SIG-M5 treated with dmso at 0.1 percent for 504 hours (cell line): ENCODE results near the gene SNX7.

Source experiments
- DNase-seq: peaks from one replicate; lab custom pipeline; 2025; ENCODE audit not compliant: unreplicated experiment; lab: John Stamatoyannopoulos, UW

The SNX7 gene

GRCh38 chr1:98763488-98764150 is 102.1 kb downstream of the SNX7 start:
- DNase-seq = no peak

DNA sequence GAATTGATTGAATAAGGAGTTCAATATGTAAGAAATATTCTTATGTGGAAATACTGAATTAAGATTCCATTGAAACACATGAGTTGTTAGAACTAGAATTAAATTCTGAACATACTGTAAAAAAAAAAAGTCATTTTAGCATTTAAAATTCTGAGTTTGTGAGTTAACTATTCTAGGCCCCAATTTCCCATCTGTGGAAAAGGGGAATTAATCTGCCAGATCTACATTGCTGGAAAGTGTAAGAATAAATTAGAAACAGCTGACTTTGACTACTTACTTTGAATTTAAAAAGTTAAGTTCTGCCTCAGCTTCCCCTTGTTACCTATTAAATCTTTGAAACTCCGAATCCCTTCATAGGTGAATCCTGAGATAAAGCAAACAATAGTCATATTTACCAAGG is 103.0 kb downstream of the SNX7 start:
- DNase-seq = no peak

DNA sequence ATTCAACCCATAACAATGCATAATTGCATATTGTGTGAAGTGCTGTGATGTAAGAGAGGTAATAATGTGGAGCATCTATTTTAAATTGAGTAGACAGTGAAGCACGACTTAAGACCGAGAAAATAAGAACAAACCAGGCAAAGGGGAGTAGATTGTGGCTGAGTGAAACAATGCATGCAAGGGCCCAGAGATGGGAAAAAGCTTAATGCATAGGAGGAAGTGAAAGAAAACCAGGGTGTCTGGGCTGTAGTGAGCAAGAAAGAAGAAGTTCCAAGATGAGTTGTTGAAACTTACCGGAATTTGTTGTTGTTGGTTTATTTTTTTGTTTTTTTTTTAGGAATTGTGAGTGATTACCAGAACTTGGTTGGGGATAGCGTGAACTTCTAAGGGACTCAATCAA is 104.7 kb downstream of the SNX7 start:
- DNase-seq = peak; percentile 64

GRCh38 chr1:98769162-98769561 is 107.6 kb downstream of the SNX7 start:
- DNase-seq = no peak

DNA sequence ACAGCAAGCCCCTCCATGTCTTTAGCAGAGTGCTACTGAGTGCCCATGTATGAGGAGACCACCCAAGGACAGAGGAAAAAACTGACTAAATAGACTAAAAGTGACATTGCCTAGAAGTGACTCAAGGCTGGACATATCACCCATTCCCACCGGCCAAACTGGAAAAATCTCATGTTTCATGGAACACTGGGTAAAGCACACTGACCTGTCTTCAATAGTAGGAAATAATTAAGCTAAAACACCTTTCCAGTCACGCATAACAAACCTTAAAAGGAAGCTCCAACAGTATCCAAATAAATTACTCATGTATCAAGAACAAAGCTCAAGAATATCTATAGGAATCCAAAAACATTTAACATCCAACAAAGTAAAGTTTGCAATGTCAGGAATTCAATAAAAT is 120.4 kb downstream of the SNX7 start:
- DNase-seq = no peak

DNA sequence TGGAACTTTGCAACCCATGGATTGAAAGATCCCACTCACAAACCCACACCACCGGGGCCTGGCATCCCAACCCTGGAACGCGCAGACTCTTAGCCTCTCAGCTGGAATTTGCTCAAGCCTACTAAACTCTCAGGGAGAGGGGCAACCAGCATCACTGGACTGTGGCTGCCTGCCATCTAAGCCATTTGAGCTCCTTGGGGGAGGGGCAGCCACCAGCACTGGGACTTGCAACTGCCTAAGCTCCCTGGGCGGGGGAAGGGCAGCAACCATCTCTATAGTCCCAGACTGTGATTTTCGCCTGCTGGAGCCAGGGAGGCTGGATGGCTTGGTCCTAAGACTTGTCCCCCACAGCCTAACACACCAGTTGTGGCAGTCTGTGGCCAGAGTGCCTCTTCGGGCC is 122.3 kb downstream of the SNX7 start:
- DNase-seq = no peak

DNA sequence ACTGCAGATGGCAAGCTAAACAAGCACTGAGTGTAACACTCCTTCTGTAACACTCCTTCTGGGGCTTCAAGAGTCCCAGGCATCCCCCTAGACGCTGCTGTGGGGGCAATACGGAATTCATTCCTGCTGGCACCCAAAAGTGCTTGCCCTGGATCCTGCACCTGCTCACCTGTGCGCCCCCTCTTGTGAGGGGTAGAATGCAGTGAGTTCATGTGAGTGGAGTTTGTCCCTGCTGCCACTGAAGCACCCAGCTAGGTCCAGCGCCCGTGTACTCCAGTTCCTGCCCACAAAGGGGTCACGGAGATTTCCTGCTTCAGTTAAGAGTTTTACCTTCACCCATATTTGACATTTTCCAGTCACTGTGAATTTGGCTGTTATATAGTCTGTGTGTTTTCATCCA is 130.0 kb downstream of the SNX7 start:
- no peak for DNase-seq

DNA sequence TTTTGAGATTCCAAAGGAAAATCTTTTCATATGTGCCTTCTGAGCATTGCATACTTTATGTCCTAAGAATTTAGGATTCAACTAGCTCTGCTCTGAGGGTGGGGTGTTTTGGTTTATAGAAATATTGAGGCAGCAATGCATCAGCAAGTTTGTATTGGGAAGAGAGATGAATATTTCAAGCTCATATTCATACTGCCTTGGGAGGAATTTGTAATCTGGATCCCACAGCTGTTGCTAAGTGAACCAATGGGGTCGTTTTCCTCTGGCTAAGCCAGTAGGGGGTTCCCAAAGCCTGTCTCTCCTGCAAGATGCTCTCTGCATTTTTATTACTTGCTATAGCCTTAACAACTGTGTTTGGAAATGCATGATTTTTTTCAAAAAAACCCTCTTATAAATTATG is 130.6 kb downstream of the SNX7 start:
- no peak for DNase-seq

DNA sequence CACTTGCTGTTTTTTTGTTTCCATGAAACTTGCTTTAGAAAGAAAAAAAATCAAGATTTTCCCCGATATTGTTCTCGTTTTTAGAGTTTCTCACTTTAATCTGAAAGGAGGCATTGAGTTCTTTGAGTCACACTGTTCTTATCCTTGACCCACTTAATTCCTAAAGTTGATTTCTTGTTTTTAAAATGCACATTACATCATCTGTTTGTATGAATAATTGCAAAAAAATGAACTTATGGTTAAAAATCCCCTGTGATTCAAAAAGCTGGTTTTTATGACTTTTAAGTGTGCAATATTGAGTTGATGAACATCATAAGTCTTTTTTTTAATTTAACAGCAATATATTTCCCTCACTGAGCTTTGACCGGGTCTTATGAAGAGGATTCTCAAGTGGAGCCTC is 131.6 kb downstream of the SNX7 start:
- no peak for DNase-seq

DNA sequence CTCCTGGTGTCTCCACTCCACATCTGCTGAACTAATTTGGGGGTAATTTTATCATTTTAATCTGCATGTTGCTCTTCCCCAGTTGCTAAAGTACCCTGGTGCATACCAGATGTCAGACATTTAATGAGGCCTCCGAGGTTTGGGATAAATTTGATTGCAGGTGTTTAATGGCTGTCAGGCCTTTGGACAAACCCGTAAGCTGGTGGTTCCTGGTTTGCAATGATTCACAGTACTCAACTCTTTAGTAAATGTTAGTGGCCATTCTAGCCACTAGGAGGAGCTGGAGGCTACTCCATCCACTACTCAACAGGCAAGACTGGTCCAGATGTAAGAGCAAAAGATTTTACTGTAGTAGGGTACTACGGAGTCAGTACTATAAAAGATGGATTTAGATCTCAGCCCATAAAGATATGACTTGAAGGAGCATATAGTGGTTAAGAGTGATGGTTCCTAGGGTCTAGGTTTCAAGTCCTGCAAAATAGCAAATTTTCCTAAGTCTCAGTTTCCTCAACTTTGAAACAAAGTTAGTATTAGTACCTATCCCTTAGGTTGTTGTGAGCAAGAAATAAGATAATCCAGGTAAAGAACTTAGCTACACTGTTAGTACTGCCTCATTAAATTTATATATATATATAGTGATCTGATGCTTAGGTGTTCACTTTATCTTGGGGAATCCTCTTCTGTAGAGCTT is 132.8 kb downstream of the SNX7 start:
- DNase-seq = peak; percentile 61

GRCh38 chr1:98796049-98796448 is 134.5 kb downstream of the SNX7 start:
- DNase-seq = no peak

DNA sequence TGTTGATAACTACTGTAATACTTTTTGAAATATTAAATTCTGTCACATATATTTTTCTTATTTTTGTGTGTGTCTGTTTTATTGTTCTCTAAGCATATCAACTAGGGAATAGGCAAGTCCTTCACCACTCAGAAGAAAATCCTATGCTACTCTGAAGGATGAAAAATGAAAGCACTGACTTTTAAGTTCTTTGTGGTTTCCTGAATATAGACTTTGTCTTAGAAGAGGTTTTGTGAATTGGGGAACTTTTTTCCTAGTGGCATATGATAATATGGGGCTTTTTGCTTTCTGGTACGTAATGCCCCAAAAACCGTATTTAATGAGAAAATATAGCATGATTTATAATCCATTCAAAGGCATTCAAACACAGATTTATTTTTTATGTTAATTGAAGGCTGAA is 136.0 kb downstream of the SNX7 start:
- DNase-seq = no peak
